Activated gamma-delta T cell (primary cell): ENCODE measurements around the gene ZBTB20.
"Not testable (repeated sequence)": the region's sequence is repeated elsewhere in the genome, so short reads cannot be mapped to it uniquely, and the experiment has no call there.

ENCODE experiments used
- DNase-seq: peaks from one replicate; lab custom pipeline; 2025; lab: John Stamatoyannopoulos, UW

The ZBTB20 gene

GRCh38 chr3:114716916-114717315 lies 430.2 kb downstream of the ZBTB20 start:
- DNase-seq, result no peak

- no peak for DNase-seq
Observed at GRCh38 chr3:114716126-114716525, 431.0 kb downstream of the ZBTB20 start.

- no peak for DNase-seq
Observed at GRCh38 chr3:114714957-114715460, 432.1 kb downstream of the ZBTB20 start.

GRCh38 chr3:114714237-114714636 lies 432.9 kb downstream of the ZBTB20 start:
- DNase-seq, result no peak

GRCh38 chr3:114712728-114713492 lies 434.2 kb downstream of the ZBTB20 start:
- DNase-seq, result no peak

GRCh38 chr3:114711321-114711886 lies 435.7 kb downstream of the ZBTB20 start:
- no peak for DNase-seq

GRCh38 chr3:114709102-114709501 lies 438.0 kb downstream of the ZBTB20 start:
- DNase-seq, result no peak

- no peak for DNase-seq
Observed at GRCh38 chr3:114707252-114707860, 439.7 kb downstream of the ZBTB20 start.

GRCh38 chr3:114706591-114707232 lies 440.4 kb downstream of the ZBTB20 start:
- no peak for DNase-seq

- no peak for DNase-seq
Observed at GRCh38 chr3:114700637-114701234, 446.4 kb downstream of the ZBTB20 start.

- DNase-seq, result no peak
Observed at GRCh38 chr3:114698146-114699105, 448.7 kb downstream of the ZBTB20 start.

GRCh38 chr3:114697401-114697800 lies 449.7 kb downstream of the ZBTB20 start:
- no peak for DNase-seq

GRCh38 chr3:114694251-114694650 lies 452.8 kb downstream of the ZBTB20 start:
- DNase-seq, result no peak

GRCh38 chr3:114691871-114692270 lies 455.2 kb downstream of the ZBTB20 start:
- DNase-seq, result no peak

GRCh38 chr3:114690911-114691310 lies 456.2 kb downstream of the ZBTB20 start:
- no peak for DNase-seq

GRCh38 chr3:114687151-114687550 lies 459.9 kb downstream of the ZBTB20 start:
- DNase-seq, result no peak

- DNase-seq, result no peak
Observed at GRCh38 chr3:114686621-114687020, 460.5 kb downstream of the ZBTB20 start.

- no peak for DNase-seq
Observed at GRCh38 chr3:114685161-114685560, 461.9 kb downstream of the ZBTB20 start.

- no peak for DNase-seq
Observed at GRCh38 chr3:114680299-114680698, 466.8 kb downstream of the ZBTB20 start.

GRCh38 chr3:114679773-114680172 lies 467.3 kb downstream of the ZBTB20 start:
- not testable (repeated sequence) for DNase-seq

GRCh38 chr3:114675104-114675503 lies 472.0 kb downstream of the ZBTB20 start:
- DNase-seq, result no peak
